ENCODE results near the gene PDPR. TPM values are rescaled to one million over a fixed set of nuclear protein-coding genes. Genes with fewer than 3 reads are reported as not detected.
"Not testable (repeated sequence)": the region's sequence is repeated elsewhere in the genome, so short reads cannot be mapped to it uniquely, and the experiment has no call there.

PDPR gene
- total RNA-seq, 1 donor from 2014 or later = 20.4 TPM

GRCh38 chr16:70127706-70128105, 13.6 kb downstream of the PDPR start:
- DNase-seq (ENCODE audit: low read depth in 2 of 2) = not testable (repeated sequence)

- DNase-seq (ENCODE audit: low read depth in 2 of 2) = not testable (repeated sequence)
Observed at GRCh38 chr16:70128844-70129243, 14.7 kb downstream of the PDPR start.

GRCh38 chr16:70135796-70136195, 21.7 kb downstream of the PDPR start:
- DNase-seq (ENCODE audit: low read depth in 2 of 2) = not testable (repeated sequence)

GRCh38 chr16:70136595-70136994, 22.5 kb downstream of the PDPR start:
- not testable (repeated sequence) for DNase-seq (ENCODE audit: low read depth in 2 of 2)

- DNase-seq (ENCODE audit: low read depth in 2 of 2) = not testable (repeated sequence)
Observed at GRCh38 chr16:70142739-70143138, 28.6 kb downstream of the PDPR start.

- DNase-seq (ENCODE audit: low read depth in 2 of 2) = not testable (repeated sequence)
Observed at GRCh38 chr16:70143231-70143895, 29.2 kb downstream of the PDPR start.

- not testable (repeated sequence) for DNase-seq (ENCODE audit: low read depth in 2 of 2)
Observed at GRCh38 chr16:70147853-70148252, 33.7 kb downstream of the PDPR start.

GRCh38 chr16:70148453-70148852, 34.3 kb downstream of the PDPR start:
- DNase-seq (ENCODE audit: low read depth in 2 of 2) = not testable (repeated sequence)

GRCh38 chr16:70149296-70149695, 35.2 kb downstream of the PDPR start:
- DNase-seq (ENCODE audit: low read depth in 2 of 2) = not testable (repeated sequence)

GRCh38 chr16:70151391-70151790, 37.3 kb downstream of the PDPR start:
- DNase-seq (ENCODE audit: low read depth in 2 of 2) = no peak

GRCh38 chr16:70151941-70152509, 37.9 kb downstream of the PDPR start:
- no peak for DNase-seq (ENCODE audit: low read depth in 2 of 2)

GRCh38 chr16:70152578-70153302, 38.6 kb downstream of the PDPR start:
- no peak for DNase-seq (ENCODE audit: low read depth in 2 of 2)

GRCh38 chr16:70154736-70155135, 40.6 kb downstream of the PDPR start:
- not testable (repeated sequence) for DNase-seq (ENCODE audit: low read depth in 2 of 2)

- no peak for DNase-seq (ENCODE audit: low read depth in 2 of 2)
Observed at GRCh38 chr16:70156207-70156978, 42.3 kb downstream of the PDPR start.

- DNase-seq (ENCODE audit: low read depth in 2 of 2) = no peak
Observed at GRCh38 chr16:70157105-70157476, 43.0 kb downstream of the PDPR start.

GRCh38 chr16:70157477-70158260, 43.5 kb downstream of the PDPR start:
- DNase-seq (ENCODE audit: low read depth in 2 of 2) = no peak

- no peak for DNase-seq (ENCODE audit: low read depth in 2 of 2)
Observed at GRCh38 chr16:70158261-70158939, 44.3 kb downstream of the PDPR start.

- DNase-seq (ENCODE audit: low read depth in 2 of 2) = no peak
Observed at GRCh38 chr16:70159355-70160348, 45.5 kb downstream of the PDPR start.

GRCh38 chr16:70160388-70160787, 46.3 kb downstream of the PDPR start:
- no peak for DNase-seq (ENCODE audit: low read depth in 2 of 2)
